DOHH2 (cell line): ENCODE data around the gene CANT1.
A peak's percentile ranks its signal among the peaks of the same experiment; 100 is the strongest.

Experiments
- H3F3A ChIP-seq: fragments of 200-600 bp; sonication (generic), shearing (Covaris generic); 2 replicates; pipeline ENCODE4 v1.6.0; 2016; ENCODE audit warnings: antibody characterized with exemption, mild to moderate bottlenecking; ENCODE audit not compliant: control insufficient read depth, insufficient read depth
- H3K27ac ChIP-seq: fragments of 200-600 bp; sonication (generic); 2 replicates; pipeline ENCODE4 v1.5.1; 2014; ENCODE audit warnings: low read depth, mild to moderate bottlenecking, low read length, moderate library complexity
- H3K27me3 ChIP-seq: fragments of 200-600 bp; sonication (generic); 2 replicates; pipeline ENCODE4 v1.6.1; 2014; ENCODE audit warnings: mild to moderate bottlenecking, low read length, mixed read lengths; ENCODE audit not compliant: control insufficient read depth
- H3K36me3 ChIP-seq: fragments of 200-600 bp; sonication (generic); 2 replicates; pipeline ENCODE4 v1.6.1; 2014; ENCODE audit warnings: mild to moderate bottlenecking, low read length, moderate library complexity, mixed read lengths; ENCODE audit not compliant: control insufficient read depth
- H3K4me1 ChIP-seq: fragments of 200-600 bp; sonication (generic); 2 replicates; pipeline ENCODE4 v1.6.1; 2014; ENCODE audit warnings: mild to moderate bottlenecking, low read length, mixed read lengths; ENCODE audit not compliant: control insufficient read depth
- H3K4me2 ChIP-seq: fragments of 200-600 bp; sonication (generic); 2 replicates; pipeline ENCODE4 v1.6.0; 2014; ENCODE audit warnings: mild to moderate bottlenecking, low read length, moderate library complexity
- H3K4me3 ChIP-seq: fragments of 200-600 bp; sonication (generic); 2 replicates; pipeline ENCODE4 v1.5.1; 2014; ENCODE audit warnings: mild to moderate bottlenecking, low read length, mixed read lengths
- H3K79me2 ChIP-seq: fragments of 200-600 bp; sonication (generic); 2 replicates; pipeline ENCODE4 v1.6.1; 2014; ENCODE audit warnings: mild to moderate bottlenecking, low read length, mixed read lengths; ENCODE audit not compliant: control insufficient read depth
- H3K9me2 ChIP-seq: fragments of 200-600 bp; sonication (generic); replicated peaks from 2 replicates; pipeline ENCODE4 v1.6.1; 2014; ENCODE audit warnings: mild to moderate bottlenecking, low read length, mixed read lengths; ENCODE audit not compliant: control insufficient read depth
- H3K9me3 ChIP-seq: fragments of 200-600 bp; sonication (generic); 2 replicates; pipeline ENCODE4 v1.6.1; 2014; ENCODE audit warnings: antibody characterized with exemption, low read length, mixed read lengths; ENCODE audit not compliant: control insufficient read depth, insufficient read depth
- H4K20me1 ChIP-seq: fragments of 200-600 bp; sonication (generic); 2 replicates; pipeline ENCODE4 v1.6.0; 2014; ENCODE audit warnings: low read depth, mild to moderate bottlenecking, antibody characterized with exemption, low read length, moderate library complexity; ENCODE audit not compliant: control insufficient read depth, insufficient read depth
- EZH2phosphoT487 ChIP-seq: fragments of 200-600 bp; sonication (generic); IDR thresholded peaks from 2 replicates; pipeline ENCODE4 v1.6.1; 2017; ENCODE audit warnings: borderline replicate concordance, mild to moderate bottlenecking, antibody characterized with exemption, low read length, moderate library complexity, mixed read lengths
- TF ChIP-seq, protein P1 (sequence below): fragments of 200-600 bp; sonication (generic); IDR thresholded peaks from one replicate; pipeline ENCODE4 v1.5.1; 2014; ENCODE audit warnings: antibody characterized with exemption, mild to moderate bottlenecking, low read depth, low read length; ENCODE audit not compliant: poor library complexity, severe bottlenecking

CANT1 gene

DNA sequence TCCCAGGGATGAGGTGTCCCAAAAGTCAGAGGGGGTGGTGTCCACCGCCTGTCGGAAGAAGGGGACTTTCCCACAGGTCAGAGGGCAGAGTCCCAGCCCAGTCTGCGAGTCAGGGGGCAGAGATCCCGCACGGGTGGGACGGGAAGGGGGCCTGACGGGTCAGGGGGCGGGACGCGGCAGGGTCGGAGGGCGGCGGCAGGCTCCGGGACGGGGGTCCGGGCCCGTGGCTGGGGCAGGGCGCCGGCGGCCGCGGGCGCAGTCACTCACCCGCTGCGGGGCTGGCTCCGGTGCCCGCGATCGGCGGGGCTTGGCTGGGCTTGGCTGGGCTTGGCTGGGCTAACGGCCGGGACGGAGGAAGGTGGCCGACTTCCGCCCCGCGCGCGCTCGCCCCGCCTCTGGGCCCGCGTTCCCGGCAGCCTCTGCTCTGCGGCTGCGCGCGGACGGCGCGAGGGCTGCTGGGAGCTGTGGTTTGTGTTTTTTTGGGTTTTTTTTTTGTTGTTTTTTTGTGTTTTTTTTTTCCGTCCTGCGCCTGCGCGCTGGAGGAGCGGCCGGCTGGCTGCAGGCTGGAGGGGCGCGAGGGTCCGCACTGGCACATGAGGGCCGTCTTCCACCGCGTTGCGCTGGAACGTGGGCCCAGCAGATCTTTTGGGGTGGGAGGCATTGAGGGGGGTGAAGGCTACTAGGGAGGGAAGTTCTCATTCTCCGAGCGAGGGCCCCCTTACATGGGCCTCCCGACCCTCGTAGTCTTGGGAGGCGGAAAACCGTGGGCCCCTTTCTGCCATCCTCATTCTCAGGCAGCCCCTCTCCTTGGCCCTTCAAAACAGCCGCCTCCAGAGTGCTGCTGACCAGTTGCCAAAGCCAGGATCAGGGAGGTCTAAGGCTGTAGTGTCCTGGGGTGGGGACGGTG, at the start of gene CANT1:
Gene CANT1, minus strand, starts transcription at position 368 of the 907 bp plus-strand sequence. CDS start 12,142 bp downstream, outside the sequence.
- Histone ChIP-seq H3K27ac (no peak within 1 kb of the TSS), H3K79me2 (peaks cover 45% of the 10 kb centered on the region), H3K9me3 (peaks cover 7% of the 10 kb centered on the region; the same call in 1 of the 2 replicates), H3K27me3 (peaks cover 8% of the 10 kb centered on the region), H3K9me2 (no peaks in the 10 kb centered on the region), H4K20me1 (peaks cover 6% of the 10 kb centered on the region), H3K4me3 (peak within 1 kb of the TSS; percentile 76), H3K36me3 (peaks cover 7% of the 10 kb centered on the region), H3F3A (no peaks in the 10 kb centered on the region), H3K4me2 (peak within 1 kb of the TSS; percentile 77), H3K4me1 (peaks cover 18% of the 10 kb centered on the region)
- no peak for TF ChIP-seq EZH2phosphoT487
- TF ChIP-seq, protein P1, sequence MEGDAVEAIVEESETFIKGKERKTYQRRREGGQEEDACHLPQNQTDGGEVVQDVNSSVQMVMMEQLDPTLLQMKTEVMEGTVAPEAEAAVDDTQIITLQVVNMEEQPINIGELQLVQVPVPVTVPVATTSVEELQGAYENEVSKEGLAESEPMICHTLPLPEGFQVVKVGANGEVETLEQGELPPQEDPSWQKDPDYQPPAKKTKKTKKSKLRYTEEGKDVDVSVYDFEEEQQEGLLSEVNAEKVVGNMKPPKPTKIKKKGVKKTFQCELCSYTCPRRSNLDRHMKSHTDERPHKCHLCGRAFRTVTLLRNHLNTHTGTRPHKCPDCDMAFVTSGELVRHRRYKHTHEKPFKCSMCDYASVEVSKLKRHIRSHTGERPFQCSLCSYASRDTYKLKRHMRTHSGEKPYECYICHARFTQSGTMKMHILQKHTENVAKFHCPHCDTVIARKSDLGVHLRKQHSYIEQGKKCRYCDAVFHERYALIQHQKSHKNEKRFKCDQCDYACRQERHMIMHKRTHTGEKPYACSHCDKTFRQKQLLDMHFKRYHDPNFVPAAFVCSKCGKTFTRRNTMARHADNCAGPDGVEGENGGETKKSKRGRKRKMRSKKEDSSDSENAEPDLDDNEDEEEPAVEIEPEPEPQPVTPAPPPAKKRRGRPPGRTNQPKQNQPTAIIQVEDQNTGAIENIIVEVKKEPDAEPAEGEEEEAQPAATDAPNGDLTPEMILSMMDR, result no peak

DNA sequence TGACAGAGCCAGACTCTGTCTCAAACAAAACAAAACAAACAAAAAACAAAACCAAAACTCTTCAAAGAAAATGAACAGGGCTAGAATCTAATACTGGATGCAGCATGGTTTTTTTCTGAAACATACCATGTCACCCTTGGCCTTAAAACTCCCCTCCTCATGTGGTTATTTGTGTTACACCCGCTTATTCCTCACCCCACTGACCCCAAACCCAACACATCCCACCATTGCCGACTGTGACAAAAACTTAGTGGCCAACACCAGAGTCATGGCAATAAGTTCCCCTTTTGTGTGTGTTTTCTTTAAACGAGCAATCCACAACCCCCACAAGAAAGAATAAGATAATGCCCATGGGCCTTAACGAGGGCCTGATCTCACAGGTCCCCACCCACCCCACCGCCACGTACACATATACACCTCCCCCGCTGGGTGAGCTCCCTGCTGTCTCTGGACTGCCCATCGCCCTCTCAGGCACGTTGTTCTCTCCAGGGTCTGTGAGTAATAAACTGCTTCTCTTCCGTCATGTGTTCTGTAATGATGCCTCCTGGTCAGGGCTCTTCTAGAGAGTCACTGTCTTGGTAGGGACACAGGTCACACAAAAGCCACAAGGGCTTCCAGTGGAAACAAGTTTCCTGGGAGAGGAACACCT, 48.3 kb upstream of the CANT1 start:
- no peak for TF ChIP-seq EZH2phosphoT487
- TF ChIP-seq, protein P1, result no peak
- Histone ChIP-seq H3K4me2 (no peak overlapping the region), H3K27ac (no peak overlapping the region), H3K4me3 (no peak overlapping the region), H3K9me2 (no peaks in the 10 kb centered on the region), H3F3A (no peaks in the 10 kb centered on the region), H4K20me1 (no peaks in the 10 kb centered on the region), H3K9me3 (no peaks in the 10 kb centered on the region), H3K36me3 (no peaks in the 10 kb centered on the region), H3K79me2 (no peaks in the 10 kb centered on the region), H3K4me1 (no peaks in the 10 kb centered on the region), H3K27me3 (0 out of 2 replicates have a peak, but pooled peaks cover 2% of the 10 kb centered on the region)

DNA sequence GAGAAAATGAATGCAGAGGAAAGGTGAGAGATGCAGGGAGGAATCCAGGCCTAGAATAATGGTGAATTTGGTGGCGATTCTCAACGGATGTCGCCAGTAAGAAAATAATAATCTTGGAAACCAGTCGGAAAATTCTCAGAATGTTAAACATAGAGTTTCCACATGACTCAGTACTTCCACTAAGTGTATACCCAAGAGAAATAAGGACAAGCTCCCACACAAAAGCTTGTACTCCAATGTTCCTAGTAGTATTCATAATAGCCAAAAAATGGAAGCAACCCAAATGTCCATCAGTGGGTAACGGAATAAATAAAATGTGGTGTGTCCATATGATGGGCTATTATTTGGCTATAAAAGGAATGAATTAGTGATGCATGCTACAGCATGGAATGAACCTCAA, 45.6 kb upstream of the CANT1 start:
- Histone ChIP-seq H3K9me2 (no peaks in the 10 kb centered on the region), H3F3A (no peaks in the 10 kb centered on the region), H4K20me1 (no peaks in the 10 kb centered on the region), H3K36me3 (no peaks in the 10 kb centered on the region), H3K27me3 (0 out of 2 replicates have a peak, but pooled peaks cover 2% of the 10 kb centered on the region), H3K4me1 (no peaks in the 10 kb centered on the region), H3K9me3 (no peaks in the 10 kb centered on the region), H3K4me2 (no peak overlapping the region), H3K79me2 (no peaks in the 10 kb centered on the region), H3K4me3 (no peak overlapping the region), H3K27ac (no peak overlapping the region)
- TF ChIP-seq, protein P1, result no peak
- TF ChIP-seq EZH2phosphoT487, result no peak
